Glomerular visceral epithelial cell (primary cell): ENCODE data around the gene RASL12.

Experiments
- DNase-seq: peaks from one replicate; pipeline ENCODE4 v3.0.0-alpha.2; 2016; ENCODE audit errors: extremely low spot score

RASL12 gene

GRCh38 chr15:65092911-65093792, 25.4 kb upstream of the RASL12 start:
- no peak for DNase-seq

GRCh38 chr15:65091946-65092770, 24.4 kb upstream of the RASL12 start:
- no peak for DNase-seq

GRCh38 chr15:65089206-65089824, 21.5 kb upstream of the RASL12 start:
- no peak for DNase-seq

- DNase-seq, result no peak
Measured at GRCh38 chr15:65088643-65089021, 20.8 kb upstream of the RASL12 start.

GRCh38 chr15:65087873-65088642, 20.3 kb upstream of the RASL12 start:
- no peak for DNase-seq

- no peak for DNase-seq
Measured at GRCh38 chr15:65087411-65087810, 19.6 kb upstream of the RASL12 start.

- DNase-seq, result peak; percentile 11
Measured at GRCh38 chr15:65086680-65087111, 18.9 kb upstream of the RASL12 start.

GRCh38 chr15:65085990-65086679, 18.3 kb upstream of the RASL12 start:
- peak; percentile 33 for DNase-seq

GRCh38 chr15:65085207-65085753, 17.5 kb upstream of the RASL12 start:
- no peak for DNase-seq

- DNase-seq, result no peak
Measured at GRCh38 chr15:65084500-65085206, 16.9 kb upstream of the RASL12 start.

GRCh38 chr15:65083262-65083701, 15.5 kb upstream of the RASL12 start:
- no peak for DNase-seq

GRCh38 chr15:65082303-65082953, 14.6 kb upstream of the RASL12 start:
- no peak for DNase-seq

- DNase-seq, result no peak
Measured at GRCh38 chr15:65081758-65082157, 14.0 kb upstream of the RASL12 start.

- no peak for DNase-seq
Measured at GRCh38 chr15:65081270-65081669, 13.5 kb upstream of the RASL12 start.

- no peak for DNase-seq
Measured at GRCh38 chr15:65079580-65079979, 11.8 kb upstream of the RASL12 start.

GRCh38 chr15:65077981-65078352, 10.2 kb upstream of the RASL12 start:
- DNase-seq, result peak; percentile 52

- DNase-seq, result no peak
Measured at GRCh38 chr15:65077291-65077980, 9.6 kb upstream of the RASL12 start.

- DNase-seq, result no peak
Measured at GRCh38 chr15:65076486-65077290, 8.9 kb upstream of the RASL12 start, which contains the start of gene KBTBD13. KBTBD13 (plus strand) TSS chr15:65076746; CDS start chr15:65076816, 70 bp downstream.
